ENCODE data around the gene CFAP46.
"Not testable (repeated sequence)": the region's sequence is repeated elsewhere in the genome, so short reads cannot be mapped to it uniquely, and the experiment has no call there.

Gene CFAP46

DNA sequence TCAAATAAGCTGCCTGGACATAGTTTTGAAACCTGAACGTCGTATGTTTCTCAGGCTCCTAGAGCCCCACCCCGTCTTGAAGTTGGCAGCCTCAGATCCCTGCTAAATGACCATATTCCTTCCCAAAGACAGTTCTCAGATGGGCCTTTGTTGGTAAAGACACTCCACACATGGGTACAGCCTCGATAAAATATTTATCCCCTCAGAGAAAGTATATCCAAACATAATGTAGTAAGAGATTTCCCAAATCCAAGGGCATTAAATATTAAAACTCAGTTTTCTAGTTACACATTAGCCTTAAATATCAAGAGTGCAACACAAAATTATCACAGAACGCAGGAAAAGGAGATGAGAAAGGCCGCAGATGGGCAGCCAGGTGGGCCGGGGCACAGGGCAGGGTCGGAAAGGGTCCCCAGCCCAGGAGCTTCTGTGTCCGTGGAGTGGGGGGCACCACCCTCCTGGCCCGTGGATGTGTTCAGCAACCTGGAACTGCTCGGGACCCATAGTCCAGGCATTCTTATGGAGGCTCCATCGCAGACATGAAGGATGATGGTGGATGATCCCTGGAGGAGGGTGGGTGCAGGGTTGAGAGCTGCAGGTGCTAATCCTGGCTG, 1.5 kb upstream of the CFAP46 start:
- FAIRE-seq: no peak

DNA sequence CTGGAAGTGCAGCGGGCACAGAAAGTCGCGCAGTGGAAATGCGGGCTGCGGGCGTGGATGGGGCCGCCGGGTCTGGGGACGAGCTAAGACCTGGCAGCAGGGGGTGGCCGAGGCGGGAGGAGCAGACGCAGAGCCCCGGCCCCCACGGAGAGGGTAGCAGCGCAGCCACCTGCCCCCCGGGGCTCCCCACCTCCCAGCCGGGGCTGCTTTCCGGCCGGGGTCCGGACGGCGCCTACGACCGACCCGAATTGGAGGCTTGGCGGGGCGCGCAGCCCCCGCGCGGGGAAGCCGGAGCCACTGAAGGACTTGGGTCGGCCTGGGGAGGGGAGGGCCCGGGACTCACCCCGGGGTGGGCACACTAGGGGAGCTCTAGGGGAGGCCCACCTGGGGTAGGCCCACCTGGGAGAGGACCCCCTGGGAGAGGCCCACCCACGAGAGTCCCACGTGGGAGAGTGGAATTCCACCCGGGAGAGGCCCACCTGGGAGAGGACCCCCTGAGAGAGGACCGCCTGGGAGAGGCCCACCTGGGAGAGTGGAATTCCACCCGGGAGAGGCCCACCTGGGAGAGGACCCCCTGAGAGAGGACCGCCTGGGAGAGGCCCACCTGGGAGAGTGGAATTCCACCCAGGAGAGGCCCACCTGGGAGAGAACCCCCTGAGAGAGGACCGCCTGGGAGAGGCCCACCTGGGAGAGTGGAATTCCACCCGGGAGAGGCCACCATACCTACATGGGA, 854 bp upstream of the CFAP46 start:
- no peak for FAIRE-seq

DNA sequence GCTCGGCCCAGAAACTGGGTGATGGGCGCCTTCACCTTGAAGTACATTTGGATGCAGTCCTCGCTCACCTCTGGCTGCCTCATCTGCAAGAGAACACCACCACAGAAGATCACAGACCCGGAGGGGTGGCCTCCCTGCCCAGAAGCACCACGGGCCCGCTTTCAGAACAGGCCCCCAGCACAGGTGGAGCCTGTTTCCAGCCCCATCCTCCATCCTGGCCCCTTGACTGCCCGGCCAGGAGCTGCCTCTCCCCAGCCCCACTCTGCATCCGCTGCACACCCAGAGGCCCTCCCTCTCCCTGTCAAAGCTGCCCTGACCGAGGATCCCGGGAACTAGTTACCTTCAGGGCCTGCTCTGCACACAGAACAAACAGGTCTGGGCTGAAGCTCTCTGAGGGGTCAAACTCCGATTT, 724 bp downstream of the CFAP46 start:
- no peak for FAIRE-seq

DNA sequence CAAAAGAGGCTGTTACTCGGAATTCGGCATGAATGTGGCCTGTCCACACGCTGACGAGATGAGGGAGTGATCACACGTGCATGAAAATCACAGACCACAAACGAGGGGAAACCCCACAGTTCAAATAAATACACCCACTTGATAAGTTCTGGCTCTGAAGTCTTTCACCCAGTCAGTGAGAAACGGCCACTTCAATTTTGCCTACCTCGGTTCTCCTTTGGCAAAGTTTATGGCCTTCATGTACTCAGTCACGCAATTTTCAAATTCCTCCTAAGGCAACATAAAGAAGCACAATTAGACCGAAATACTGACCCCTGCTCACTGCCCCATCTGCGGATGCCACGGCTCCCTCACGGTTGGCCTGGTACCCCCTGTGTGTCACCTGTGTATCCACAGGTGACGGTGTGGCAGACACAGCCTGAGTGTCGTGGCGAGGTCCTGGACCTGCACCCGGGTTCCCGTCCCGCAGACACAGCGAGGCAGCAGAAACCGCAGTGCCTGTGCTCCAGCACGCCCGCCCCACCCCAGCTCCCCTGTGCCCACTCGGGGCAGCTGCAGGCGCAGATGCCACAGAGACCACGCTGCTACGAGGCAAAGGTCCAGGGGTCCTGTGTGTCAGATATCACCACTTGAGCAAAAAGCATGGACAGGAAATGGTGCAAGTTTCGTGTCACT, 1.4 kb downstream of the CFAP46 start:
- no peak for FAIRE-seq

DNA sequence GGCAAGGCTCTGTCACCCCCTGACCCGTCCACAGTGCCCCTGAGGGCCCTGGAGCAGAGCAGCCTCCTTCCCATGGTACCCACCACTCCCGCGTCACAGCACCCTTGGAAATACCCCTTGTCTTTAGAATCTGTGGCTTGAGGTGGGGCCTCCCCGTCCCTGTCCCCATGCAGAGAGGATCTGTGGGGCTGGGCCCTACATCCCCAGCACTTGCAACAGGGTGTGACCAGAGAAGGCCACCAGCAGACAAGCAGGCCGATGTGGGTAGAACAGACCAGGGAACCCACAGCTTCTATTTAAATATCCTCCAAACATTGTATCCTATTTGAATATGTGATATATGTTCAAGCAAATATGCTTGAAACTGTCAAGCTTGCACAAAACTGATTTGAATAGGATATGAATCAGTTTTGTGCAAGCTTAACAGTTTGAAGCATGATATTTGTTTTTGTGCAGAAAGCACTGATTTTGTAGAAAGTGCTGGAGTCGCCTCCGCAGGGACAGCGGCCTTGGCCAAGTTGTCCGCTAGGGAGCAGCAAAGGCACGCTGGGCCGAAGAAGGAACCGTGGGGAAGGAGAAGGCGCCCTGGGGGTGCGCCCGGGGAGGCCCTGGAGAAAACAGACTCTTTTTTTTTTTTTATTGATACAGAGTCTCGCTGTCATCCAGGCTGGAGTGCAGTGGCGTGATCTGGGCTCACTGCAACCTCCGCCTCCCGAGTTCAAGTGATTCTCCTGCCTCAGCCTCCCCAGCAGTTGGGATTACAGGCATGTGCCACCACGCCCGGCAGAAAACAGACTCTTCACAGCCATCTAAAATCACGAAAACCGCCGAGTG, 2.2 kb downstream of the CFAP46 start:
- no peak for FAIRE-seq

DNA sequence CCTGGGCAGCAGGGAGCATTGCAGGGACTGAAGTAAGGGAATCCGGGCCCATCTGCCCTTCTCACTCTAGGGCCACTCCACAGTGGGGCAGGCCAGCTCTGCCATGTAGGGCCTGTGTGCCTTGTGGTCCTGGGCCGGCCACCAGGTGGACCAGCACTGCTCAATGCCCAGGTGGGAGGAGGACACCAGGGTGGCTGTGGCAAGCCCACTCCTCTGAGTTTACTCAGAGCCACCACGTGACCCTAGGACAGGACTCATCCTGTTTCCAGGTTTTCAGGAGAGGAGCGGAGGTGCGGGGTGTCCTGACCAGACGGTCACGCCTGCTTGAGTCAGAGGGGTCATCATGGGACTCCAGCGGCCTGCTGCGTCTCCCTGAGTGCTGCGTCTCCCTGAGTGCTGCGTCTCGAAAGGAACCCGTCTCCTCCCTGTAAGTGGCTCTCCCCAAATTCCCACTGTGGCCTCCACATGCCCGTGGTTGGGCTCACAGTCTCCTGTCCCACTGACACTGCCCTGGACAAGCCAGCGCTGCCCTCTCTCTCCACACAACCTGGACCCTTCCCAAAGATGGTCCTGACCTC, 2.9 kb downstream of the CFAP46 start:
- FAIRE-seq: no peak

DNA sequence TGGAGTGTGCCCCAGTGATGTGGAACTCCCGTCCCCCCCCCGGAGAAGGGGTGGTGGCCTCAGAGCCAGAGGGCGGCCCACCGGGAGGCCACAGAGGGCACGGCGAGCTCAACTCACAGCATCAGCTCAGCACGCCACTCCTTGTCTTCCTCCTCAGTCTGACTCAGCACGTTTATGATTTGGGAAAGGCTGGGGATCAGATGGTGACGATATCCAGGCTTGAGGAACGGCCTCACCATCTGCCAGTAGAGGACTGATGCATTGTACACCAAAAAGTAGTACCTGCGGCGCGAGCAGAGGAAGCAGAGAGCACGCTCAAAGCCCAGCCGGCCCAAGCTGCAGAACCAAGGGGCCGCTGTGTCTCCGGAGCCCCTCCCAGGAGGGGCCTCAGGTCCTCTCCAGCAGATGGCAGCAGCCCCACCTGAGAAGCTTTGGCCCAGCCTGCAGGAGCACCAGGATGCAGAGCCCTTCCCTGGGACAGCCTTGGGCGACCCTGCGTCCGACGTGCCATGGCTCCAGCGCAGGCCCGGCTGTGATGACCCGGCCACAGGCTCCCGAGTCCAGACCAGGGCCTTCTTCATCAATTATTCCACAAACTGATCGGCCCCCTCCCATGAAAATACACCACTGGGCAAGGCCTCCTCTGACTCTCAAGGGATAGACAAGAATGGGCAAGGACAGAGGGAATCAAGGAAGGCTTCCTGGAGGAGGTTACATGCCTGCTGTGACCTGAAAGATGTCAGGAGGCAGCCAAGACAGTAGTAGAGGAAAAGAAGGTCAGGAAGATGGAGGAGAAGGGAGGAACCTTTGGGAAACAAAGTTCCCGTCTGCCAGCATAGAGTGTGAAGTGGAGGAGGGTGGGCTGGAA, 3.7 kb downstream of the CFAP46 start:
- FAIRE-seq: no peak

DNA sequence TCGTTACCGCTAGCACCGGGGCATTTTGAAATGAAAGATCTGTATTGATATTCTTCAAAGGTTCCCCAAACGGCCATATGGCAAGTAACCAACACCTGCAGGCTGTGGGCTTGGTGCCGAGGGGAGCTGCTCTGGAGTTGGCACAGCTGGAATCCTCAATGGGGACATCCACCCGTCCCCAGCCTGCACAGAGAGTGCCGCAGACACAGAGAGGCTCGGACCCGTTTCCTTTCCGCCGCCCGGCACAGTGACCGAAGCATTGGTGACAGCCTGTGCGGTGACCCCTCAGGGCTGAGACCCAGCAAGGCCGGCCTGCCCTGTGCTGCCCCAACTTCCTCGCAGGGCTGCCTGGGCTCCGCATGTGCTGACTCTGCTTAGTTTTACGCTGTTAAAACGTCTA, 4.5 kb downstream of the CFAP46 start:
- FAIRE-seq: no peak

DNA sequence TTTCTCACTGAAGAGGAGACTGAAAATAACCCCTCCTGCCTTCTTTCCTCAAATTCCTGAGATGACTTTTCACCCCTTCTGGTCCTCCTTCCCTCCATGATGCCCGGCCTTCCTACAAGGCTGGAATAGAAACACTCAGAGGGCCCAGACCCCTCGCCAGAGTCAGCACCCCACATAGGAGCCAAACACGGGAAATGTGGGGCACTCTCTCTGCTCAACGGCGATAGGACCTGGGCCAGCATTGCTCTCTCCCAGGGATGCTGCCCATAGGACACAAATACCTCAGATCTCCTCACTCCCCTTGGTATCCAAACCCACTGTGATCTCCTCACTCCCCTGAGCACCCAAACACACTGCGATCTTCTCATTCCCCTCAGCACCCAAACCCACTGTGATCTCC, 7.4 kb downstream of the CFAP46 start:
- no peak for FAIRE-seq

DNA sequence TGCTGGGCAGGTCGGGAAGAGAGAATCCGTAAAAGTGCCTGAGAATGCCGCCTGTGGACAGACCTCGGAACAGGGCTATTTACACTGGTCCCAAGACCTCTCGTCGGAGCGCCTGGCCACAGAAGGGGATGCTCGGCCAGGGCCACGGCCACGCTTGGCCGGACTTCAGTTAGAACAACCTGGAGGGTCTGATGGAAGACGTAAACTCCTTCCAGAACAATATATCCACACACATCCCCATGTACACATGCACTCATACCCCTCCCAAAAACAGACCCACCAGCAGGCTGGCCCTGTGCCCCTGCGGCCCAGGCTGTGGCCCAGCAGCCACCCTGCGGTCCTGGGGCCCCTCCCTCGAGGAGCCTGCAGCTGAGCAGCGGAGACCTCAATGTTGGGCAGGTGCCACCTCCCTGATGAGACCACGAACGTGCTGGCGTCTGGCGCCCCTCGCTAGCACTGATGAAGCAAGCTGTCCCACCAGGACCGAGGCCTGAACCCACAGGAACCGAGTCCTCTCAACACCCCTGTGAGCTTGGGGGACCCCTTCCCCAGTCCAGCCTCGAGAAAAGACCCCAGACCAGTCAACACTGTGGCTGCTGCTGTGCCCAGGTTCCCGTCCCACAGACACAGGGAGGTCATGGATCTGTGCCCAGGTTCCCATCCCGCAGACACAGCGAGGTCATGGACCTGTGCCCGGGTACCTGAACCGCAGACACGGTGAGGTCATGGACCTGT, 8.9 kb downstream of the CFAP46 start:
- no peak for FAIRE-seq

DNA sequence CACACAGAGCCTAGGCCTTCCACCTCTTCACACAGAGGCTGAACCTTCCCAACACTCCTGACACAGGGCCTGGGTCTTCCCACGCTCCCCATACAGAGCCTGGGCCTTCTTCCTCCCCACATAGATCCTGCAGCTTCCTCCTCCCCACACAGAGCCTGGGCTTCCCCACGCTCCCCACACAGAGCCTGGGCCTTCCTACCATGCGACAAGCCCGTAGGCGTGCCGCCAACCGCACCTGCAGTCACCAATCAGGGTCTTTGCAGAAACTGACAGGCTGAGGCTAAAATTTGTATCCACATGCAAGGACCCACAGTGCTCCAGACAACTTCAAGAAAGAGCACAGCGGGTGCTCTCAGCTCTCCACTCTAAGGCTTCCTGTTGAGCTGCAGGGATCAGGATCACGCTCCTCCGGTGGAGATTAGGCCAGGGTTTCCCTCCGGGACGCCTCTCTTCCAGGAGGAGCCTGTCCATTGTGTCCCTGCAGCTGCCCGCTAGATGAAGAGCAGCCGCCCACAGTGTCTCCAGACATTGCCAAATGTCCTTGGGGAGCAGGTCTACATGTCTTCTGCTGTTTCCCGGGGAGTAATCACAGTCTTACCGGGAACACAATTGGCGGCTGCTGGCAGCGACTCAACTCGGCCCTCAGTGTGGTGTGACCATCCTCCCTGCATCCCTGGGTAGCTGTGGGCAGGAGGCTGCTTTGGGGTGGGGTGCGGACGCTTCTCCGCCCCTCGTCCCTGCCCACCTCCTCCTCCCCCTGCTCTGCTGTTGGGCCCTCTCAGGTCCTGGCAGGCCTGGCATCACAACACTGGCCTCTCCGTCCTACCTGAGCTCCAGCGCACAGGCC, 9.7 kb downstream of the CFAP46 start:
- FAIRE-seq: no peak

DNA sequence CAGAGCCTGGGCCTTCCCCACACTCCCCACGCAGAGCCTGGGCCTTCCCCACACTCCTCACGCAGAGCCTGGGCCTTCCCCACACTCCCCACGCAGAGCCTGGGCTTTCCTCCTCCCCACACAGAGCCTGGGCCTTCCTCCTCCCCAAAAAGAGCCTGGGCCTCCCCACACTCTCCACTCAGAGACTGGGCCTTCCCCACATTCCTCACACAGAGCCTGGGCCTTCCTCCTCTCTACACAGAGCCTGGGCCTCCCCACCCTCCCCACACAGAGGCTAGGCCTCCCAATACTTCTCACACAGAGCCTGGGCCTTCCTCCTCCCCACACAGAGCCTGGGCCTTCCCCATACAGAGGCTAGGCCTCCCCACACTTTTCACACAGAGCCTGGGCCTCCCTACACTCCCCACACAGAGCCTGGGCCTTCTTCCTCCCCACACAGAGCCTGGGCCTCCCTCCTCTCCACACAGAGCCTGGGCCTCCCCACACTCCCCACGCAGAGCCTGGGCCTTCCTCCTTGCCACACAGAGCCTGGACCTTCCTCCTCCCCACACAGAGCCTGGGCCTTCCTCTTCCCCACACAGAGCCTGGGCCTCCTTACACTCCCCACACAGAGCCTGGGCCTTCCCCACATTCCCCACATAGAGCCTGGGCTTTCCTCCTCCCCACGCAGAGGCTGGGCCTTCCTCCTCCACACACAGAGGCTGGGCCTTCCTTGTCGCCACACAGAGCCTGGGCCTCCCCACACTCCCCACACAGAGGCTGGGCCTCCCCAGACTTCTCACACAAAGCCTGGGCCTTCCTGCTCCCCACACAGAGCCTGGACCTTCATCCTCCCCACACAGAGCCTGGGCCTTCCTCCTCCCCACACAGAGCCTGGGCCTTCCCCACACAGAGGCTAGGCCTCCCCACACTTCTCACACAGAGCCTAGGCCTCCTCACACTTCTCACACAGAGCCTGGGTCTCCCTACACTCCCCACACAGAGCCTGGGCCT, 10.8 kb downstream of the CFAP46 start:
- FAIRE-seq: not testable (repeated sequence)

DNA sequence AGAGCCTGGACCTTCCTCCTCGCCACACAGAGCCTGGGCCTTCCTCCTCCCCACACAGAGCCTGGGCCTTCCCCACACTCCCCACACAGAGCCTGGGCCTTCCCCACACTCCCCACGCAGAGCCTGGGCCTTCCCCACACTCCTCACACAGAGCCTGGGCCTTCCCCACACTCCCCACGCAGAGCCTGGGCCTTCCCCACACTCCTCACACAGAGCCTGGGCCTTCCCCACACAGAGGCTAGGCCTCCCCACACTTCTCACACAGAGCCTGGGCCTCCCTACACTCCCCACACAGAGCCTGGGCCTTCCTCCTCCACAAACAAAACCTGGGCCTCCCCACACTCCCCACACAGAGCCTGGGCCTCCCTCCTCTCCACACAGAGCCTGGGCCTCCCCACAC, 11.7 kb downstream of the CFAP46 start:
- FAIRE-seq: not testable (repeated sequence)

DNA sequence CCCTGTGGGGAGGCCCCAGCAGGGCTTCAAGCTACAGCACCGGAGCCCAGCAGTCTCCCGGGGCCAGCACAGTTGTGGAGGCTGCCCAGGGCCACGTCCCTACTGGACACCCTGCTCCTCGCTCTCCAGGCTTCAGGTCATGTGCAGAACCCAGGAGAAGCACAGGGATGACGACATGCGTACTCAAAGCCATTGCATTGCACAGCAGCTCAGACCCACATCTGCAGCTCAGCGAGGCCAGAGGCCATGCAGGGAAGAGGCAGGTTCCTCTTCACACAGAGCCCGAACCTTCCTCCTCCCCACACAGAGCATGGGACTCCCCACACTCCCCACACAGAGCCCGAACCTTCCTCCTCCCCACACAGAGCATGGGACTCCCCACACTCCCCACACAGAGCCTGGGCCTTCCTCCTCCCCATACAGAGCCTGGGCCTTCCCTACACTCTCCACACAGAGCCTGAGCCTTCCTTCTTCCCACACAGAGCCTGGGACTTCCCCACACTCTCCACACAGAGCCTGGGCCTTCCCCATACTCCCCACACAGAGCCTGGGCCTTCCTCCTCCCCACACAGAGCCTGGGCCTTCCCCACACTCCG, 12.3 kb downstream of the CFAP46 start:
- no peak for FAIRE-seq

DNA sequence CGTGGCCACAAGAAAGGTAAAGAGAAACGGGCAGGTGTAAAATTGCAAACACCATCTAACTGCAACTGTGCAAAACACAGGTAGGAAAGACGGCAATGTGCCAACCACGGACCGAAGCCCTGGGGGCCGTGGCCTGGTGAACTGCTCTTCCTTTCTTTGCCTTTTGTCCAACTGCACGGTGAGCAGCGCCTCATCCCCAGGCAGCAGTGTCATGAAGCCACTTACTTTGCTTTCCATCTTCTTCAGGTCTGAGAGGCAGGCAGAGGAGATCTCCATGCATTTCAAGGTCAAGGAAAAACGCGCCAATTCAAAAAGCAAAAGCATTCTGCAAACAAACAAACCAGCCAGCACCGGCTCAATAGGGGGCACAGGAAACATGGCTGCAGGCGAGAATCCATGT, 12.9 kb downstream of the CFAP46 start:
- FAIRE-seq: no peak

DNA sequence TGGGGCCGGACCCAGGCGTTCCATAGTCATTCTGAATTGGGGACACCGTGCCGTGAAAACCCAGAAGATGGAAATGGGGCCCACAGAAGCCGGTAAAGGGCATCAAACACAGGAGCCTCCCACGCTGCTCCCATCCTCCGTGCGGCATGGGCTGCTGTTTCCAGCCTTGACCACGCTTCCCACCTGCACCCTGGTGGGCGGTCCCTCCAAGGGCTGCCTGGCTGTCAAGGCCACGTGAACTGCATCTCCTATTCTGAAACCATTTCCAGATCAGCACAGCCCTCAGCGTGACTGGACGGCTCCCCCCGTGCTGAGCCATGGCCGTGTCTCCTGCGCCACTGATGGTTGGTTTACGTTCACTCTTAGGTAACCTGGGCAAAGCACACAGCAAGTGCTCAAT, 14.1 kb downstream of the CFAP46 start:
- no peak for FAIRE-seq

DNA sequence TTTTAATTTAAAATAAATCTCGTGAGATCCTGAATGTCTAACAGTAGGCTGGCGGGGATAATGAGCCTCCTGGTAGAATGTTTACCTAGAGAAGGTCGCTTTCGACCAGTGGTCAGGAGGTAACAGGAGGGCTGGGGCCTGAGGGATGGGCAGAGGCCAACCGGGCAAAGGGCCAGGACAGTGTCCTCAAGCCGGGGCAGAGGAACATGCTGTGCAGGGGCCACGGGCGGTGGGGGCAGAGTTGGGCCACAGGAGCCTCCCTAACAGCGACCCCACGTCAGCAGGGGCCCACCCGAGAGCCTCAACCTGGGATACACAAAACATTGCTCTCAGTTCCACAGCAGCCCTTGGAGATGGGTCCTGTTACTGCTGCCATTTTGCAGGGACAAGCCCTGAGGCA, 14.5 kb downstream of the CFAP46 start:
- no peak for FAIRE-seq

Measured in G401.6 (cell line).